HG02623 (cell line): ENCODE results near the gene IZUMO4.

Source experiments
- ATAC-seq: cut with Tn5 transposase; IDR thresholded peaks from one replicate; pipeline ENCODE4 v1.9.1; 2021; ENCODE audit warnings: moderate library complexity; ENCODE audit not compliant: unreplicated experiment

The IZUMO4 gene

GRCh38 chr19:2142173-2142829 is 45.6 kb downstream of the IZUMO4 start:
- ATAC-seq, result no peak

GRCh38 chr19:2144190-2144589 is 47.5 kb downstream of the IZUMO4 start:
- ATAC-seq, result no peak

GRCh38 chr19:2145831-2146241 is 49.1 kb downstream of the IZUMO4 start:
- no peak for ATAC-seq

- ATAC-seq, result no peak
Measured at GRCh38 chr19:2148482-2149135, 51.9 kb downstream of the IZUMO4 start.
